ENCODE measurements around the gene SIRT5.
A peak's percentile ranks its signal among the peaks of the same experiment; 100 is the strongest.

SIRT5 gene

GRCh38 chr6:13538084-13538483, 36.3 kb upstream of the SIRT5 start:
- peak; percentile 45 for TF ChIP-seq CTCF (IDR thresholded peaks at IDR 0.05; ENCODE audit: low read depth, low read length)
- DNase-seq (ENCODE audit: low read depth in 2 of 2) = peak; percentile 77 to 84
- no peak overlapping the region for H3K4me3 ChIP-seq (replicated peaks in 1 of 2; ENCODE audit: low read depth in 2 of 2, low read length in 2 of 2)

- TF ChIP-seq CTCF (IDR thresholded peaks at IDR 0.05; ENCODE audit: low read depth, low read length) = no peak
- H3K4me3 ChIP-seq (replicated peaks in 1 of 2; ENCODE audit: low read depth in 2 of 2, low read length in 2 of 2) = no peak overlapping the region
- DNase-seq (ENCODE audit: low read depth in 2 of 2) = no peak
Observed at GRCh38 chr6:13538600-13538999, 35.8 kb upstream of the SIRT5 start.

GRCh38 chr6:13539572-13539971, 34.8 kb upstream of the SIRT5 start:
- DNase-seq (ENCODE audit: low read depth in 2 of 2) = no peak
- no peak for TF ChIP-seq CTCF (IDR thresholded peaks at IDR 0.05; ENCODE audit: low read depth, low read length)
- no peak overlapping the region for H3K4me3 ChIP-seq (replicated peaks in 1 of 2; ENCODE audit: low read depth in 2 of 2, low read length in 2 of 2)

- no peak for DNase-seq (ENCODE audit: low read depth in 2 of 2)
- no peak overlapping the region for H3K4me3 ChIP-seq (replicated peaks in 1 of 2; ENCODE audit: low read depth in 2 of 2, low read length in 2 of 2)
- no peak for TF ChIP-seq CTCF (IDR thresholded peaks at IDR 0.05; ENCODE audit: low read depth, low read length)
Observed at GRCh38 chr6:13541496-13541895, 32.9 kb upstream of the SIRT5 start.

- no peak for DNase-seq (ENCODE audit: low read depth in 2 of 2)
- TF ChIP-seq CTCF (IDR thresholded peaks at IDR 0.05; ENCODE audit: low read depth, low read length) = no peak
- H3K4me3 ChIP-seq (replicated peaks in 1 of 2; ENCODE audit: low read depth in 2 of 2, low read length in 2 of 2) = no peak overlapping the region
Observed at GRCh38 chr6:13544454-13545186, 29.8 kb upstream of the SIRT5 start.

- no peak for TF ChIP-seq CTCF (IDR thresholded peaks at IDR 0.05; ENCODE audit: low read depth, low read length)
- no peak overlapping the region for H3K4me3 ChIP-seq (replicated peaks in 1 of 2; ENCODE audit: low read depth in 2 of 2, low read length in 2 of 2)
- DNase-seq (ENCODE audit: low read depth in 2 of 2) = no peak
Observed at GRCh38 chr6:13545885-13546284, 28.5 kb upstream of the SIRT5 start.

All from cardiac fibroblast (primary cell).